Measurements from ENCODE around the gene RTEL1. TPM values are rescaled to one million over a fixed set of nuclear protein-coding genes. Genes with fewer than 3 reads are reported as not detected.

RTEL1 gene
- total and polyA plus RNA-seq, 2 donors (not counting 1 experiment from before 2014, with no cell fraction given): 4.7 to 12.4 TPM

DNA sequence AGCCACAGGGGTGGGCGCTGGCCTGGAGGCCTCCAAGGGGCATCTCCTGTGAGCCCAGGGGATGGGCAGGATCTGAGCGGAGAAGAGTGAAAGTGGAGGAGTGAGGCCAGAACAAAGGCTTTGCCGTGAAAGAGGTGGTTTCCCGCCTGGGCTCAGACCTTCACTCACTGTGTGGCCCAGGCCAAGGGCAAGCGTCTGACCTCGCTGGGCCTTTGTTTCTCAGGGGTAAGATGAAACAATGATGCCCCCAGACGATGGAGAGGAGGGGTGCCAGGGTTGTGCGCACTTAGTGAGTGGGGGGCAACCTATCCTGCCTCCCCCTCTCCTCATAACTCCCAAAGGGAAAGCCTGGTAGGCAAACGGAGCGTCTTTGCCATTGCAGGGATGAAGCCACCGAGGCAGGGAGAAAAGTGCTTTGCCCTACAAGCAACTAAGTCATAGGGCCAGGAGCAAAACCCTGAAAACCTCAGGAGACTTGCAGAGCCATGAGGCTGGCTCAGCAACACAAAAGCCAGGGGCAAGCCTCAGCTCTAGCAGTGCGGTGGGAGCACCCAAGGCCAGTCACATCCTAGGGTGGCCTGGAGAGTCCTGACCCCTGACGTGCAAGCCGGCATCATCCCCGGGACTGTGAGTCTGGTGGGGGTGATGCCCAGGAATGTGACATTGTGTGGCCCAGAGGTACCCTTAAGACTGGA is 4.0 kb upstream of the RTEL1 start:
- Histone ChIP-seq H4K20me1 (ENCODE audit: control insufficient read depth, extremely low read depth, insufficient read depth, low read length) (no peaks in the 10 kb centered on the region), H3K9me3 (ENCODE audit: control insufficient read depth, insufficient read depth, low read depth, low read length) (no peaks in the 10 kb centered on the region), H3K4me1 (ENCODE audit: control insufficient read depth, extremely low read depth, insufficient read depth, low read length) (no peaks in the 10 kb centered on the region), H3K27me3 (ENCODE audit: control insufficient read depth, insufficient read depth, low read length) (no peaks in the 10 kb centered on the region), H3K36me3 (ENCODE audit: control insufficient read depth, insufficient read depth, low read length) (no peaks in the 10 kb centered on the region), H3K27ac (ENCODE audit: insufficient read depth, low read length) (no peak overlapping the region), H3K9ac (ENCODE audit: insufficient read depth, low read length) (no peak overlapping the region), H3K4me2 (ENCODE audit: extremely low read depth, insufficient read depth, low read length) (peak overlapping the region; percentile 59), H3K4me3 (replicated peaks in 1 of 4; ENCODE audit: control extremely low read depth in 1 of 4, insufficient read depth in 1 of 4, low read depth in 3 of 4, low read length in 4 of 4) (peak overlapping the region in 2 of 4 experiments; percentile 27 to 55), H2AFZ (ENCODE audit: low read length) (no peak overlapping the region), H3K79me2 (ENCODE audit: control insufficient read depth, insufficient read depth, low read length) (peaks cover 6% of the 10 kb centered on the region)
- TF ChIP-seq EZH2 (IDR thresholded peaks at IDR 0.05; ENCODE audit: low read length, missing control alignments): no peak
- TF ChIP-seq, protein P1, sequence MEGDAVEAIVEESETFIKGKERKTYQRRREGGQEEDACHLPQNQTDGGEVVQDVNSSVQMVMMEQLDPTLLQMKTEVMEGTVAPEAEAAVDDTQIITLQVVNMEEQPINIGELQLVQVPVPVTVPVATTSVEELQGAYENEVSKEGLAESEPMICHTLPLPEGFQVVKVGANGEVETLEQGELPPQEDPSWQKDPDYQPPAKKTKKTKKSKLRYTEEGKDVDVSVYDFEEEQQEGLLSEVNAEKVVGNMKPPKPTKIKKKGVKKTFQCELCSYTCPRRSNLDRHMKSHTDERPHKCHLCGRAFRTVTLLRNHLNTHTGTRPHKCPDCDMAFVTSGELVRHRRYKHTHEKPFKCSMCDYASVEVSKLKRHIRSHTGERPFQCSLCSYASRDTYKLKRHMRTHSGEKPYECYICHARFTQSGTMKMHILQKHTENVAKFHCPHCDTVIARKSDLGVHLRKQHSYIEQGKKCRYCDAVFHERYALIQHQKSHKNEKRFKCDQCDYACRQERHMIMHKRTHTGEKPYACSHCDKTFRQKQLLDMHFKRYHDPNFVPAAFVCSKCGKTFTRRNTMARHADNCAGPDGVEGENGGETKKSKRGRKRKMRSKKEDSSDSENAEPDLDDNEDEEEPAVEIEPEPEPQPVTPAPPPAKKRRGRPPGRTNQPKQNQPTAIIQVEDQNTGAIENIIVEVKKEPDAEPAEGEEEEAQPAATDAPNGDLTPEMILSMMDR (conservative IDR thresholded peaks at IDR 0.05 in 1 of 2, IDR thresholded peaks at IDR 0.05 in 1 of 2; ENCODE audit: low read depth in 1 of 2, low read length in 2 of 2): no peak
- DNase-seq (ENCODE audit: low read depth in 2 of 2): no peak

DNA sequence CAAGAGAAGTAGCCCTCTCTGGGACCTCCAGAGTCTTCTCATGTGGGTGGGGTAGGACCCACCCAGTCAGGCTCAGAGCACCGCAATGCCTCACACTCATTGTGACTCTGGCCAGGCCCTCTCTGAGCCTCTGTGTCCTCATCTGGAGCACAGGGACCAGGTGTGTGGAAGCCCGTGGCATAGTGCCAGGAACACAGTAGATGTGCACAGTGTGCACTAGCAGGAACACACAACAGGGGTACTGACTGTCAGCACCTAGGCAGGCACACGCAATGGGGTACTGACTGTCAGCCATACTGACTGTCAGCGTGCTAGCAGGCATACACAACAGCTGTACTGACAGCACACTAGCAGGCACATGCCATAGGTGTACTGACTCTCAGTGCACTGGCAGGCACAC is 2.9 kb upstream of the RTEL1 start:
- H3K4me1 ChIP-seq (ENCODE audit: control insufficient read depth, extremely low read depth, insufficient read depth, low read length): peaks cover 7% of the 10 kb centered on the region
- no peak overlapping the region for H3K4me3 ChIP-seq (replicated peaks in 1 of 4; ENCODE audit: control extremely low read depth in 1 of 4, insufficient read depth in 1 of 4, low read depth in 3 of 4, low read length in 4 of 4)
- no peak overlapping the region for H3K27ac ChIP-seq (ENCODE audit: insufficient read depth, low read length)
- TF ChIP-seq, protein P1 (conservative IDR thresholded peaks at IDR 0.05 in 1 of 2, IDR thresholded peaks at IDR 0.05 in 1 of 2; ENCODE audit: low read depth in 1 of 2, low read length in 2 of 2): no peak
- TF ChIP-seq EZH2 (IDR thresholded peaks at IDR 0.05; ENCODE audit: low read length, missing control alignments): no peak
- no peak for DNase-seq (ENCODE audit: low read depth in 2 of 2)
- peaks cover 16% of the 10 kb centered on the region for H3K79me2 ChIP-seq (ENCODE audit: control insufficient read depth, insufficient read depth, low read length)
- H3K27me3 ChIP-seq (ENCODE audit: control insufficient read depth, insufficient read depth, low read length): no peaks in the 10 kb centered on the region
- H2AFZ ChIP-seq (ENCODE audit: low read length): no peak overlapping the region
- no peaks in the 10 kb centered on the region for H4K20me1 ChIP-seq (ENCODE audit: control insufficient read depth, extremely low read depth, insufficient read depth, low read length)
- H3K9ac ChIP-seq (ENCODE audit: insufficient read depth, low read length): no peak overlapping the region
- H3K9me3 ChIP-seq (ENCODE audit: control insufficient read depth, insufficient read depth, low read depth, low read length): no peaks in the 10 kb centered on the region
- H3K36me3 ChIP-seq (ENCODE audit: control insufficient read depth, insufficient read depth, low read length): no peaks in the 10 kb centered on the region
- no peak overlapping the region for H3K4me2 ChIP-seq (ENCODE audit: extremely low read depth, insufficient read depth, low read length)

DNA sequence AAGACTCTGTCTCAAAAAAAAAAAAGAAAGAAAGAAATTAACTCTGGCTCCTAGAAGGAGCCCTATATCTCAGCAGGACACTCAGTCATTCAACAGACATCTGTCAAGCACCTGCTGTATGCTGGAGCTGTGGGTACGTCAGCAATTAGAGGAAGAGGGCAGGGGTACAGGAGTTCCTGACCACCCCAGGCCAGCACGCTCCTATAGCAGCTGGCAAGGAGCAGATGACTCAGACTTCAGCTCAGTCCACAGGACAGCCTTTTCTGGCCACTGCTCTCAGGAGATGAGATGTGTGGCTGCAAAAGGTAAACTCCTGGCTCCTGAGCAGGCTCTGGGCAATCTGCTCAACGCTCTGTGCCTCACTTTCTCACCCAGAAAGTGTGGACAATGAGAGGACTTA is 1.7 kb upstream of the RTEL1 start:
- no peak overlapping the region for H3K9ac ChIP-seq (ENCODE audit: insufficient read depth, low read length)
- H4K20me1 ChIP-seq (ENCODE audit: control insufficient read depth, extremely low read depth, insufficient read depth, low read length): no peaks in the 10 kb centered on the region
- DNase-seq (ENCODE audit: low read depth in 2 of 2): peak in 1 of 2 donors; percentile 16
- peaks cover 4% of the 10 kb centered on the region for H3K36me3 ChIP-seq (ENCODE audit: control insufficient read depth, insufficient read depth, low read length)
- no peak overlapping the region for H3K4me2 ChIP-seq (ENCODE audit: extremely low read depth, insufficient read depth, low read length)
- no peak overlapping the region for H3K27ac ChIP-seq (ENCODE audit: insufficient read depth, low read length)
- no peak overlapping the region for H2AFZ ChIP-seq (ENCODE audit: low read length)
- no peak for TF ChIP-seq EZH2 (IDR thresholded peaks at IDR 0.05; ENCODE audit: low read length, missing control alignments)
- TF ChIP-seq, protein P1 (conservative IDR thresholded peaks at IDR 0.05 in 1 of 2, IDR thresholded peaks at IDR 0.05 in 1 of 2; ENCODE audit: low read depth in 1 of 2, low read length in 2 of 2): no peak
- peaks cover 25% of the 10 kb centered on the region for H3K79me2 ChIP-seq (ENCODE audit: control insufficient read depth, insufficient read depth, low read length)
- no peaks in the 10 kb centered on the region for H3K9me3 ChIP-seq (ENCODE audit: control insufficient read depth, insufficient read depth, low read depth, low read length)
- H3K27me3 ChIP-seq (ENCODE audit: control insufficient read depth, insufficient read depth, low read length): no peaks in the 10 kb centered on the region
- H3K4me1 ChIP-seq (ENCODE audit: control insufficient read depth, extremely low read depth, insufficient read depth, low read length): peaks cover 7% of the 10 kb centered on the region
- H3K4me3 ChIP-seq (replicated peaks in 1 of 4; ENCODE audit: control extremely low read depth in 1 of 4, insufficient read depth in 1 of 4, low read depth in 3 of 4, low read length in 4 of 4): no peak overlapping the region

Data from fibroblast of lung (primary cell).